ENCODE data around the gene NIPAL1.

GRCh38 chr4:48035952-48036351, 19.4 kb downstream of the NIPAL1 start:
- no peak for TF ChIP-seq CTCF (IDR thresholded peaks at IDR 0.05)
- no peak for TF ChIP-seq POLR2A (IDR thresholded peaks at IDR 0.05)
